Skeletal muscle cell (primary cell): Measurements from ENCODE around the gene LBX1.
"Not testable (repeated sequence)": the region's sequence is repeated elsewhere in the genome, so short reads cannot be mapped to it uniquely, and the experiment has no call there.

ENCODE experiments used
- DNase-seq: peaks from one replicate; pipeline ENCODE4 v3.0.0-alpha.2; 2010; ENCODE audit warnings: low read depth
- H3K4me3 ChIP-seq: 2 replicates; pipeline ENCODE4 v1.5.1; 2011; ENCODE audit warnings: low read depth, mild to moderate bottlenecking, control low read depth, low read length, moderate library complexity

LBX1 gene

GRCh38 chr10:101216207-101217043 is 12.8 kb downstream of the LBX1 start:
- no peak overlapping the region for H3K4me3 ChIP-seq
- no peak for DNase-seq

GRCh38 chr10:101215397-101216206 is 13.7 kb downstream of the LBX1 start:
- DNase-seq: no peak
- H3K4me3 ChIP-seq: no peak overlapping the region

GRCh38 chr10:101214446-101215396 is 14.5 kb downstream of the LBX1 start:
- no peak overlapping the region for H3K4me3 ChIP-seq
- no peak for DNase-seq

- DNase-seq: no peak
These were observed 20.7 kb downstream of the LBX1 start for GRCh38 chr10:101208543-101208942.

DNA sequence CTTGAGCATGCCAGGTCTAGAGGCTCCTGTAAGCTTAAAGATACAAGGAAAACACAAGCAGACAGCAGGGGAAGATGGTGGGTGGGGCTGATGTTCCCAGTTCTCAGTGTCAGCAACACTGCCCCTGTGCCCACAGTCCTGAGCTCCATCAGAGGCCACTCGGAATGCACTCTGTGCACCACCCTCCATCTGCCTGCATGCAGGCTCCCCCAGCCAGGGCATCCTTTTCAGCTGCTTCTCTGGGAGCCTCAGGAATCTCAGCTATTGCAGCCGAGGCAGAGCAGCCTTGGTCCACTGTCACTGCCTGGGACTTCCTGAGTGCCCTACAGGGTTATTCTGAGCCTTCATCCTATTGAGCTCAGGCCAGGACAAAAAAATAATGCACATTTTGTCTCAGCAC is 22.2 kb downstream of the LBX1 start:
- H3K4me3 ChIP-seq: no peak overlapping the region
- DNase-seq: no peak

More at GRCh38 chr10:101208543-101208942, 20.7 kb downstream of the LBX1 start:
- no peak overlapping the region for H3K4me3 ChIP-seq

- not testable (repeated sequence) for DNase-seq, H3K4me3 ChIP-seq
These were observed 26.6 kb downstream of the LBX1 start for GRCh38 chr10:101202667-101203066.

DNA sequence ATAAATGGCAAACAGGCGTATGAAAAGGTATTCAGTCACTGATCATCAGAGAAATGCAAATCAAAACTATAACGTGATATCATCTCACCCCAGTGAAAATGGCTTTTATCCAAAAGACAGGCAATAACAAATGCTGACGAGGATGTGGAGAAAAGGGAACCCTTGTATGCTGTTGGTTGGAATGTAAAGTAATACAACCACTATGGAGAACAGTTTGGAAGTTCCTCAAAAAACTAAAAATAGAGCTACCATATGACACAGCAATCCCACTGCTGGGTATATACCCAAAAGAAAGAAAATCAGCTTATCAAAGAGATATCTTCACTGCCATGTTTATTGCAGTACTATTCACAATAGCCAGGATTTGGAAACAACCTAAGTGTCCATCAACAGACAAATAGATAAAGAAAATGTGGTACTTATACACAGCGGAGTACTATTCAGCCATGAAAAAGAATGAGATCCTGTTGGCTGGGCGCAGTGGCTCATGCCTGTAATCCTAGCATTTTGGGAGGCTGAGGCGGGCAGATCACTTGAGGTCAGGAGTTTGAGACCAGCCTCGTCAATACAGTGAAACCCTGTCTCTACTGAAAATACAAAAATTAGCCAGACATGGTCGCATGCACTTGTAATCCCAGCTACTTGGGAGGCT is 30.8 kb downstream of the LBX1 start:
- not testable (repeated sequence) for H3K4me3 ChIP-seq, DNase-seq

- no peak for DNase-seq
- no peak overlapping the region for H3K4me3 ChIP-seq
These were observed 33.3 kb downstream of the LBX1 start for GRCh38 chr10:101195921-101196320.

- DNase-seq: no peak
- no peak overlapping the region for H3K4me3 ChIP-seq
These were observed 39.5 kb downstream of the LBX1 start for GRCh38 chr10:101189461-101190401.

DNA sequence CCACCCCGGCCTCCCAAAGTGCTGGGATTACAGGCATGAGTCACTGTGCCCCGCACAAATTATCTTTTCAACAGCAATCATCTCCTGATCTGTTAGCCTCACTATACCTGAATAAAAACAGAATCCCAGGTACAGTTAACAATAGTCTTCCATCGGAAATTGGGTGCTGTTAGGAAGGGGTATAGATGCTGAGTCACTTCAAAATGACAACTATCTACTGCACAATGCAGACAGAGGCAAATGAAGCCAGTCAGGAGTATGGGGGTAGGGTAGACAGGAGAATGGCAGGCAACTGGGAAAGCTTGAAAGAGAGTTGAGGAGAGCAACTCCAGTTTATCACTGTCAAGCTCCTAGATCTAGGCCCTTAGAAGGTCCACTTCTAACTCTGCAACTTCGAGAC is 40.3 kb downstream of the LBX1 start:
- DNase-seq: no peak
- H3K4me3 ChIP-seq: no peak overlapping the region

- no peak overlapping the region for H3K4me3 ChIP-seq
- no peak for DNase-seq
These were observed 45.6 kb downstream of the LBX1 start for GRCh38 chr10:101183458-101184183.

GRCh38 chr10:101182936-101183335 is 46.3 kb downstream of the LBX1 start:
- H3K4me3 ChIP-seq: no peak overlapping the region
- DNase-seq: no peak
